ENCODE data around the gene CSF3. TPM values are rescaled to one million over a fixed set of nuclear protein-coding genes. Genes with fewer than 3 reads are reported as not detected.

CSF3 gene
- total RNA-seq, 1 experiment from 2014 or later, result 4.0 TPM

- Histone ChIP-seq H4K20me1 (ENCODE audit: low read length) (no peaks in the 10 kb centered on the region), H3F3A (ENCODE audit: low read length, unreplicated experiment) (peaks cover 10% of the 10 kb centered on the region), H3K9me2 (replicated peaks; ENCODE audit: low read length) (no peaks in the 10 kb centered on the region), H3K36me3 (ENCODE audit: low read depth, low read length) (peaks cover 7% of the 10 kb centered on the region), H2AFZ (ENCODE audit: low read length) (no peak overlapping the region), H3K9me3 (ENCODE audit: low read length) (no peaks in the 10 kb centered on the region), H3K27me3 (ENCODE audit: low read length) (no peaks in the 10 kb centered on the region), H3K9ac (ENCODE audit: low read length) (no peak overlapping the region), H3K27ac (ENCODE audit: low read length) (peak overlapping the region; percentile 97; the same call in 1 of the 2 replicates), H3K4me2 (ENCODE audit: low read length) (no peak overlapping the region), H3K4me3 (ENCODE audit: low read length) (no peak overlapping the region), H3K79me2 (ENCODE audit: low read length) (no peaks in the 10 kb centered on the region), H3K4me1 (ENCODE audit: insufficient read depth, low read length) (peaks cover 46% of the 10 kb centered on the region)
- TF ChIP-seq CTCF (conservative IDR thresholded peaks at IDR 0.05; ENCODE audit: low read depth, low read length), result no peak
- TF ChIP-seq EZH2phosphoT487 (IDR thresholded peaks at IDR 0.05; ENCODE audit: borderline replicate concordance, low read length), result no peak
- no peak for TF ChIP-seq EZH2 (IDR thresholded peaks at IDR 0.05; ENCODE audit: low read length, unreplicated experiment)
- DNase-seq (no peak), ATAC-seq (no peak)
- ChIA-PET CTCF (interaction anchor here (1.1 kb wide), 1 partner anchor 14 kb away, joined by 4 read pairs; no protein-coding TSS in a partner anchor), POLR2A (ENCODE audit: unreplicated experiment) (no interaction called here)
- no TSS peak for BruUV-seq (replicated peaks)
- intact Hi-C loops (cut with micrococcal nuclease), result loop anchor here (1.0 to 2.0 kb wide), 2 partner anchors 14 to 69 kb away; no protein-coding TSS in a partner anchor
Measured at GRCh38 chr17:40027614-40028012, 12.4 kb downstream of the CSF3 start.

- Histone ChIP-seq H3K36me3 (ENCODE audit: low read depth, low read length) (peaks cover 7% of the 10 kb centered on the region), H3K4me3 (ENCODE audit: low read length) (no peak overlapping the region), H3K27me3 (ENCODE audit: low read length) (no peaks in the 10 kb centered on the region), H3K27ac (ENCODE audit: low read length) (no peak overlapping the region), H3K9ac (ENCODE audit: low read length) (no peak overlapping the region), H3K4me2 (ENCODE audit: low read length) (no peak overlapping the region), H4K20me1 (ENCODE audit: low read length) (no peaks in the 10 kb centered on the region), H3K4me1 (ENCODE audit: insufficient read depth, low read length) (peaks cover 36% of the 10 kb centered on the region), H2AFZ (ENCODE audit: low read length) (no peak overlapping the region), H3K9me3 (ENCODE audit: low read length) (no peaks in the 10 kb centered on the region), H3K9me2 (replicated peaks; ENCODE audit: low read length) (no peaks in the 10 kb centered on the region), H3K79me2 (ENCODE audit: low read length) (no peaks in the 10 kb centered on the region), H3F3A (ENCODE audit: low read length, unreplicated experiment) (peaks cover 10% of the 10 kb centered on the region)
- CTCF ChIA-PET, result no interaction called here
- BruUV-seq (replicated peaks), result no TSS peak
- intact Hi-C loops (cut with micrococcal nuclease), result no loop called here
- ATAC-seq (no peak), DNase-seq (no peak)
- POLR2A ChIA-PET (ENCODE audit: unreplicated experiment), result no interaction called here
- TF ChIP-seq EZH2 (IDR thresholded peaks at IDR 0.05; ENCODE audit: low read length, unreplicated experiment), result no peak
- no peak for TF ChIP-seq EZH2phosphoT487 (IDR thresholded peaks at IDR 0.05; ENCODE audit: borderline replicate concordance, low read length)
- no peak for TF ChIP-seq CTCF (conservative IDR thresholded peaks at IDR 0.05; ENCODE audit: low read depth, low read length)
Measured at GRCh38 chr17:40028595-40028994, 13.4 kb downstream of the CSF3 start.

DNA sequence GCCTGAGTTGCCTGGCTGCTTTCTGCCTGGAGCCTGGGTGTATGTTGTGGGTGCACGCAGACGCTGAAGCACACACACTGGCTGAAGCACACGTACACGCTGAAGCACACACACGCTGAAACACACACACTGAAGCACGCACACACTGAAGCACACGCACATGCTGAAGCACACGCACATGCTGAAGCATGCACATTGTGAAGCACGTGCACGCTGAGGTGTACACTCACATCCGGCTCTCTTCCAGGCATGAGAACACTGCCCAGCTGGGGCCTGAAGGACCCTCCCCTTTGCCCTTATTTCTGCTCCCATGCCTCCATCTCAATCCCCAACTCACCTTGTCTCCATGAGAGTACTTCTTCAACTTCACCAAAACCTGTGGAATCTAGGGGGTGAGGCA lies 16.5 kb downstream of the CSF3 start:
- no TSS peak for BruUV-seq (replicated peaks)
- Histone ChIP-seq H3K4me2 (ENCODE audit: low read length) (no peak overlapping the region), H3K9ac (ENCODE audit: low read length) (no peak overlapping the region), H4K20me1 (ENCODE audit: low read length) (no peaks in the 10 kb centered on the region), H2AFZ (ENCODE audit: low read length) (no peak overlapping the region), H3K27me3 (ENCODE audit: low read length) (no peaks in the 10 kb centered on the region), H3K27ac (ENCODE audit: low read length) (no peak overlapping the region), H3K79me2 (ENCODE audit: low read length) (no peaks in the 10 kb centered on the region), H3K9me3 (ENCODE audit: low read length) (no peaks in the 10 kb centered on the region), H3F3A (ENCODE audit: low read length, unreplicated experiment) (peaks cover 2% of the 10 kb centered on the region), H3K9me2 (replicated peaks; ENCODE audit: low read length) (no peaks in the 10 kb centered on the region), H3K4me3 (ENCODE audit: low read length) (no peak overlapping the region), H3K4me1 (ENCODE audit: insufficient read depth, low read length) (peaks cover 5% of the 10 kb centered on the region), H3K36me3 (ENCODE audit: low read depth, low read length) (peaks cover 5% of the 10 kb centered on the region)
- DNase-seq, result no peak
- POLR2A ChIA-PET (ENCODE audit: unreplicated experiment), result no interaction called here
- TF ChIP-seq CTCF (conservative IDR thresholded peaks at IDR 0.05; ENCODE audit: low read depth, low read length) (no peak), EZH2 (IDR thresholded peaks at IDR 0.05; ENCODE audit: low read length, unreplicated experiment) (no peak), EZH2phosphoT487 (IDR thresholded peaks at IDR 0.05; ENCODE audit: borderline replicate concordance, low read length) (no peak)
- intact Hi-C loops (cut with micrococcal nuclease), result no loop called here
- CTCF ChIA-PET, result no interaction called here
- no peak for ATAC-seq

Measured in PC-3 (cell line).